GM23338 (cell line): ENCODE results near the gene CNTNAP5. TPM values are rescaled to one million over a fixed set of nuclear protein-coding genes. Genes with fewer than 3 reads are reported as not detected.

Source experiments
- ATAC-seq: fragments of 200-7000 bp; cut with Tn5 transposase; 3 replicates; pipeline ENCODE4 v1.9.1; 2020
- DNase-seq: peaks from one replicate; pipeline ENCODE4 v3.0.0-alpha.2; 2015; ENCODE audit warnings: low spot score
- H2AFZ ChIP-seq: fragments of 200-600 bp; sonication (generic); 2 replicates; pipeline ENCODE4 v1.8.0; 2016; ENCODE audit warnings: antibody characterized with exemption, mild to moderate bottlenecking, moderate library complexity
- H3F3A ChIP-seq: fragments of 200-600 bp; sonication (generic); replicated peaks from 2 replicates; pipeline ENCODE4 v1.8.0; 2017; ENCODE audit warnings: antibody characterized with exemption, mixed run types, low read depth
- H3K27ac ChIP-seq: fragments of 200-600 bp; sonication (generic); 2 replicates; pipeline ENCODE4 v1.6.1; 2016; ENCODE audit warnings: low read depth
- H3K27me3 ChIP-seq: fragments of 200-600 bp; sonication (generic); 2 replicates; pipeline ENCODE4 v1.8.0; 2016; ENCODE audit warnings: mild to moderate bottlenecking, mixed run types, moderate library complexity; ENCODE audit not compliant: insufficient read depth
- H3K36me3 ChIP-seq: fragments of 200-600 bp; sonication (generic); 2 replicates; pipeline ENCODE4 v1.8.0; 2016; ENCODE audit warnings: mild to moderate bottlenecking; ENCODE audit not compliant: insufficient read depth
- H3K4me1 ChIP-seq: fragments of 200-600 bp; sonication (generic); 2 replicates; pipeline ENCODE4 v1.8.0; 2016; ENCODE audit warnings: mild to moderate bottlenecking, moderate library complexity; ENCODE audit not compliant: insufficient read depth
- H3K4me2 ChIP-seq: fragments of 200-600 bp; sonication (generic); 2 replicates; pipeline ENCODE4 v1.7.1; 2017; ENCODE audit warnings: mixed run types
- H3K4me3 ChIP-seq: fragments of 200-600 bp; sonication (generic); 2 replicates; pipeline ENCODE4 v1.6.1; 2016; ENCODE audit warnings: mixed run types
- H3K79me2 ChIP-seq: fragments of 200-600 bp; sonication (generic); replicated peaks from 2 replicates; pipeline ENCODE4 v1.8.0; 2017; ENCODE audit warnings: mild to moderate bottlenecking; ENCODE audit not compliant: insufficient read depth
- H3K9me2 ChIP-seq: fragments of 200-600 bp; sonication (generic); 2 replicates; pipeline ENCODE4 v1.8.0; 2017; ENCODE audit not compliant: insufficient read depth
- H4K20me1 ChIP-seq: fragments of 200-600 bp; sonication (generic); replicated peaks from 2 replicates; pipeline ENCODE4 v1.8.0; 2017; ENCODE audit warnings: mild to moderate bottlenecking; ENCODE audit not compliant: insufficient read depth
- H3K27ac Mint-ChIP-seq: 2 replicates; pipeline ENCODE4 v1.8.0; 2020; ENCODE audit warnings: inconsistent platforms, mild to moderate bottlenecking, moderate library complexity, mixed read lengths
- H3K27me3 Mint-ChIP-seq: 3 replicates; pipeline ENCODE4 v1.8.0; 2022; ENCODE audit warnings: low read depth, mild to moderate bottlenecking, moderate library complexity, mixed read lengths, inconsistent platforms; ENCODE audit not compliant: insufficient read depth, poor library complexity
- H3K36me3 Mint-ChIP-seq: 3 replicates; pipeline ENCODE4 v1.8.0; 2021; ENCODE audit warnings: low read depth, mild to moderate bottlenecking, inconsistent platforms, moderate library complexity, mixed read lengths
- H3K4me1 Mint-ChIP-seq: 3 replicates; pipeline ENCODE4 v1.8.0; 2020; ENCODE audit warnings: mild to moderate bottlenecking, inconsistent platforms, mixed read lengths
- H3K4me3 Mint-ChIP-seq: 3 replicates; pipeline ENCODE4 v1.8.0; 2021; ENCODE audit warnings: moderate library complexity, mild to moderate bottlenecking, inconsistent platforms, mixed read lengths
- H3K9me3 Mint-ChIP-seq: 3 replicates; pipeline ENCODE4 v1.8.0; 2020; ENCODE audit warnings: moderate library complexity, mild to moderate bottlenecking, inconsistent platforms, mixed read lengths
- CREB1 ChIP-seq: fragments of 250-450 bp; sonication (Bioruptor Pico); IDR thresholded peaks from 2 replicates; pipeline ENCODE4 v1.5.0; 2020; ENCODE audit warnings: low read depth, mild to moderate bottlenecking, moderate library complexity
- ETS1 ChIP-seq: IDR thresholded peaks from 2 replicates; pipeline ENCODE4 v1.6.1; 2016; ENCODE audit warnings: antibody characterized with exemption
- EZH2phosphoT487 ChIP-seq: fragments of 200-600 bp; sonication (generic); IDR thresholded peaks from one replicate; pipeline ENCODE4 v1.8.1; 2018; ENCODE audit warnings: antibody characterized with exemption; ENCODE audit not compliant: unreplicated experiment
- JUNB ChIP-seq: IDR thresholded peaks from one replicate; pipeline ENCODE4 v1.6.1; 2016; ENCODE audit warnings: antibody characterized with exemption; ENCODE audit not compliant: unreplicated experiment
- NANOG ChIP-seq: IDR thresholded peaks from 2 replicates; pipeline ENCODE4 v1.6.1; 2016; ENCODE audit warnings: antibody characterized with exemption, borderline replicate concordance
- POLR2AphosphoS5 ChIP-seq: IDR thresholded peaks from 2 replicates; pipeline ENCODE4 v1.6.1; 2016; ENCODE audit warnings: antibody characterized with exemption, low read depth
- REST ChIP-seq: IDR thresholded peaks from one replicate; pipeline ENCODE4 v1.6.1; 2018; ENCODE audit warnings: antibody characterized with exemption; ENCODE audit not compliant: unreplicated experiment
- STAT1 ChIP-seq: IDR thresholded peaks from one replicate; pipeline ENCODE4 v1.6.1; 2016; ENCODE audit warnings: antibody characterized with exemption; ENCODE audit not compliant: unreplicated experiment
- ZNF331 ChIP-seq: fragments of 250-450 bp; sonication (Bioruptor Pico); IDR thresholded peaks from 2 replicates; pipeline ENCODE4 v1.5.0; 2020; ENCODE audit warnings: low read depth, mild to moderate bottlenecking, moderate library complexity
- polyA plus RNA-seq: library from polyadenylated mRNA; unstranded; fragments of >200 nt; fragmentation: Nextera tagmentation; extraction: Ambion mirVana; gene quantifications from 2 replicates; pipeline ENCODE4 v1.2.1, GENCODE V29; 2016
- total RNA-seq: library from RNA; depleted of rRNA; stranded (reverse); fragments of >200 nt; shearing (Covaris generic); gene quantifications from 2 replicates; pipeline ENCODE4 v1.2.3, GENCODE V29; 2014
- TF ChIP-seq, protein P1 (sequence below), 2 experiments: fragments of 200-600 bp in 1 of 2; sonication (generic) in 1 of 2; conservative IDR thresholded peaks; 2 replicates each; pipeline versions ENCODE4 v1.5.1 to v1.6.1; 2016 to 2017; ENCODE audit warnings: antibody characterized with exemption in 2 of 2, low read depth in 2 of 2, mild to moderate bottlenecking in 2 of 2, moderate library complexity in 1 of 2

CNTNAP5 gene
- total and polyA plus RNA-seq, 2 experiments from 2014 or later, result 0.49 to 0.50 TPM

- peaks cover 2% of the 10 kb centered on the region for H3K27me3 Mint-ChIP-seq
- Histone ChIP-seq H3K4me3 (no peak overlapping the region), H3K79me2 (no peaks in the 10 kb centered on the region), H3K9me2 (no peaks in the 10 kb centered on the region), H3K27me3 (no peaks in the 10 kb centered on the region), H4K20me1 (no peaks in the 10 kb centered on the region), H3F3A (no peaks in the 10 kb centered on the region), H2AFZ (no peak overlapping the region), H3K36me3 (no peaks in the 10 kb centered on the region), H3K4me1 (no peaks in the 10 kb centered on the region), H3K4me2 (no peak overlapping the region), H3K27ac (no peak overlapping the region)
- DNase-seq (no peak), ATAC-seq (no peak)
- no peak for TF ChIP-seq REST
- TF ChIP-seq, protein P1, sequence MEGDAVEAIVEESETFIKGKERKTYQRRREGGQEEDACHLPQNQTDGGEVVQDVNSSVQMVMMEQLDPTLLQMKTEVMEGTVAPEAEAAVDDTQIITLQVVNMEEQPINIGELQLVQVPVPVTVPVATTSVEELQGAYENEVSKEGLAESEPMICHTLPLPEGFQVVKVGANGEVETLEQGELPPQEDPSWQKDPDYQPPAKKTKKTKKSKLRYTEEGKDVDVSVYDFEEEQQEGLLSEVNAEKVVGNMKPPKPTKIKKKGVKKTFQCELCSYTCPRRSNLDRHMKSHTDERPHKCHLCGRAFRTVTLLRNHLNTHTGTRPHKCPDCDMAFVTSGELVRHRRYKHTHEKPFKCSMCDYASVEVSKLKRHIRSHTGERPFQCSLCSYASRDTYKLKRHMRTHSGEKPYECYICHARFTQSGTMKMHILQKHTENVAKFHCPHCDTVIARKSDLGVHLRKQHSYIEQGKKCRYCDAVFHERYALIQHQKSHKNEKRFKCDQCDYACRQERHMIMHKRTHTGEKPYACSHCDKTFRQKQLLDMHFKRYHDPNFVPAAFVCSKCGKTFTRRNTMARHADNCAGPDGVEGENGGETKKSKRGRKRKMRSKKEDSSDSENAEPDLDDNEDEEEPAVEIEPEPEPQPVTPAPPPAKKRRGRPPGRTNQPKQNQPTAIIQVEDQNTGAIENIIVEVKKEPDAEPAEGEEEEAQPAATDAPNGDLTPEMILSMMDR (conservative IDR thresholded peaks at IDR 0.05; ENCODE audit: low read depth in 2 of 2), result no peak
- no peak for TF ChIP-seq POLR2AphosphoS5
- TF ChIP-seq EZH2phosphoT487, result no peak
- TF ChIP-seq ETS1, result no peak
- no peak for TF ChIP-seq NANOG
- TF ChIP-seq STAT1, result no peak
- TF ChIP-seq JUNB, result no peak
- TF ChIP-seq CREB1, result no peak
- no peak for TF ChIP-seq ZNF331
- H3K27ac Mint-ChIP-seq, result no peak overlapping the region
- no peaks in the 10 kb centered on the region for H3K4me1 Mint-ChIP-seq
- H3K9me3 Mint-ChIP-seq, result peaks cover 5% of the 10 kb centered on the region; the same call in 2 of the 3 replicates
- no peak overlapping the region for H3K4me3 Mint-ChIP-seq
- no peaks in the 10 kb centered on the region for H3K36me3 Mint-ChIP-seq
Observed at GRCh38 chr2:124257120-124257519, 232.0 kb downstream of the CNTNAP5 start.
